Activated CD4-positive, alpha-beta T cell treated with anti-CD3 and anti-CD28 coated beads, Interleukin-2, amount 10 ng/mL, durations not matched to agents 7 days and 5 days (primary cell): ENCODE results near the gene KRT7. TPM values are rescaled to one million over a fixed set of nuclear protein-coding genes. Genes with fewer than 3 reads are reported as not detected.

Experiments
- CTCF ChIA-PET: fragments of 350-600 bp; sonication (Branson Sonifier 250); formaldehyde crosslinking; loops from one replicate; lab custom pipeline; 2021; ENCODE audit warnings: antibody characterized with exemption; lab: Charles Lee
- POLR2A ChIA-PET: fragments of 350-600 bp; sonication (Branson Sonifier 250); formaldehyde crosslinking; loops from one replicate; lab custom pipeline; 2021; ENCODE audit warnings: antibody characterized with exemption; lab: Charles Lee
- DNase-seq: peaks from one replicate; pipeline ENCODE4 v3.0.0-alpha.2; 2020
- H3K27ac Mint-ChIP-seq: one replicate; pipeline ENCODE4 v1.8.0; 2021; ENCODE audit warnings: mild to moderate bottlenecking, moderate library complexity, mixed read lengths
- H3K27me3 Mint-ChIP-seq: one replicate; pipeline ENCODE4 v1.8.0; 2021; ENCODE audit warnings: mixed read lengths
- H3K36me3 Mint-ChIP-seq: one replicate; pipeline ENCODE4 v1.8.0; 2021; ENCODE audit warnings: low read depth, mixed read lengths
- H3K4me1 Mint-ChIP-seq: one replicate; pipeline ENCODE4 v1.8.0; 2021; ENCODE audit warnings: mixed read lengths
- H3K4me3 Mint-ChIP-seq: one replicate; pipeline ENCODE4 v1.8.0; 2021; ENCODE audit warnings: mild to moderate bottlenecking, moderate library complexity, mixed read lengths
- H3K9me3 Mint-ChIP-seq: one replicate; pipeline ENCODE4 v1.8.0; 2021; ENCODE audit warnings: mixed read lengths
- total RNA-seq, 2 experiments: library from RNA; stranded (reverse); gene quantifications; one replicate each; pipeline ENCODE4 v1.2.3, GENCODE V29; 2021

KRT7 gene
- total RNA-seq, 2 experiments from 2014 or later = 2.2 to 2.5 TPM

GRCh38 chr12:52291267-52291935, 58.4 kb downstream of the KRT7 start, which contains the start of gene KRT81:
TSS of gene KRT81 (minus strand) at chr12:52291534. CDS start at chr12:52291465, 69 bp downstream.
- Mint-ChIP-seq H3K27me3 (peaks cover 39% of the 10 kb centered on the region), H3K9me3 (no peaks in the 10 kb centered on the region), H3K4me3 (no peak within 1 kb of the TSS), H3K4me1 (peaks cover 19% of the 10 kb centered on the region), H3K27ac (no peak within 1 kb of the TSS), H3K36me3 (no peaks in the 10 kb centered on the region)
- ChIA-PET CTCF (no interaction called here), POLR2A (no interaction called here)
- no peak for DNase-seq

GRCh38 chr12:52293926-52294325, 60.9 kb downstream of the KRT7 start:
- ChIA-PET CTCF (interaction anchor here (0.6 to 1.9 kb wide), 2 partner anchors 15 to 737 kb away, joined by 5 to 10 read pairs; no protein-coding TSS in a partner anchor), POLR2A (no interaction called here)
- H3K27me3 Mint-ChIP-seq = peaks cover 55% of the 10 kb centered on the region
- peaks cover 9% of the 10 kb centered on the region for H3K4me1 Mint-ChIP-seq
- no peak overlapping the region for H3K4me3 Mint-ChIP-seq
- H3K36me3 Mint-ChIP-seq = no peaks in the 10 kb centered on the region
- no peak overlapping the region for H3K27ac Mint-ChIP-seq
- H3K9me3 Mint-ChIP-seq = no peaks in the 10 kb centered on the region
- DNase-seq = no peak

DNA sequence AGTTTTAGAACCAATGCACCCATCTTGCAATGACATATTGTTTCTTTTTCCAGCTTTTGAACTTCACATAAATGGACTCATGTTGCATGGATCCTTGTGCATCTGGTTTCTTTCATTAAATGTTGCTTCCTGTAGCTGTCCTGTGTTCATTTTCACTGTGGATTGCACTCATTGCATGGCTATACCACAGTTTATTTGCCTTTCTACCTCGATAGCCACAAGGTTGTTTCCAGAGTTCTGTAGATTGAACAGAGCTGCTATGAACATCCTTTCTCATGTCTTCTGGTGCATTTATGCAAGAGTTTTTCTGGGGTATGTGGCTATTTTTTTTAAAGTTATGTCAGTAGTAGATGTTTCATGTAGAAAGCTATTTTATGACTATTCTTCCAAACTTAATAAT, 61.8 kb downstream of the KRT7 start:
- Mint-ChIP-seq H3K4me1 (peaks cover 9% of the 10 kb centered on the region), H3K36me3 (no peaks in the 10 kb centered on the region), H3K9me3 (no peaks in the 10 kb centered on the region), H3K27me3 (peaks cover 62% of the 10 kb centered on the region), H3K4me3 (no peak overlapping the region), H3K27ac (no peak overlapping the region)
- DNase-seq = no peak
- CTCF ChIA-PET = interaction anchor here (1.0 to 1.9 kb wide), 5 partner anchors 16 to 272 kb away, joined by 3 to 10 read pairs (median 4); no protein-coding TSS in a partner anchor
- POLR2A ChIA-PET = no interaction called here

DNA sequence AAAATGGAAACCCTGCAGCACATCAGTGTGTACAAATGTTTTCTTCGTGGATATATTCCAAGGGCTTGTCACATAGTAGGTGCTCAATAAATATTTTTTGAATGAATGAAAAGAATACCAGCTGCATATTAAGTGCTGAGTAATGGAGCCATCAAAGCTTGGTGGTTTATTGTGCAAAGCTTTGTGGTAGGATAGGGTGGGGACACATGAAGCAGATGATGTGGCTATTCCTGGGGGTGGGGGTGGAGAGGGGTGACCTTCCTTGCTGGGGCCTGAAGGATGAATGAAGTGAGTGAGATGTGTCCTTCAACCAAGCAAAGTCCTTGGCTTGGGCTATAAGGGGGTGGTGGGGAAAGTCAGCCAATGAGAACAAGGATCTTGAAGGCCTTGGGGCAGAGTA, 62.6 kb downstream of the KRT7 start:
- ChIA-PET CTCF (interaction anchor here (0.8 to 1.9 kb wide), 6 partner anchors 13 to 273 kb away, joined by 3 to 10 read pairs (median 4); no protein-coding TSS in a partner anchor), POLR2A (no interaction called here)
- DNase-seq = no peak
- no peaks in the 10 kb centered on the region for H3K9me3 Mint-ChIP-seq
- H3K4me1 Mint-ChIP-seq = peaks cover 9% of the 10 kb centered on the region
- H3K27ac Mint-ChIP-seq = no peak overlapping the region
- H3K4me3 Mint-ChIP-seq = no peak overlapping the region
- H3K36me3 Mint-ChIP-seq = no peaks in the 10 kb centered on the region
- peaks cover 63% of the 10 kb centered on the region for H3K27me3 Mint-ChIP-seq

DNA sequence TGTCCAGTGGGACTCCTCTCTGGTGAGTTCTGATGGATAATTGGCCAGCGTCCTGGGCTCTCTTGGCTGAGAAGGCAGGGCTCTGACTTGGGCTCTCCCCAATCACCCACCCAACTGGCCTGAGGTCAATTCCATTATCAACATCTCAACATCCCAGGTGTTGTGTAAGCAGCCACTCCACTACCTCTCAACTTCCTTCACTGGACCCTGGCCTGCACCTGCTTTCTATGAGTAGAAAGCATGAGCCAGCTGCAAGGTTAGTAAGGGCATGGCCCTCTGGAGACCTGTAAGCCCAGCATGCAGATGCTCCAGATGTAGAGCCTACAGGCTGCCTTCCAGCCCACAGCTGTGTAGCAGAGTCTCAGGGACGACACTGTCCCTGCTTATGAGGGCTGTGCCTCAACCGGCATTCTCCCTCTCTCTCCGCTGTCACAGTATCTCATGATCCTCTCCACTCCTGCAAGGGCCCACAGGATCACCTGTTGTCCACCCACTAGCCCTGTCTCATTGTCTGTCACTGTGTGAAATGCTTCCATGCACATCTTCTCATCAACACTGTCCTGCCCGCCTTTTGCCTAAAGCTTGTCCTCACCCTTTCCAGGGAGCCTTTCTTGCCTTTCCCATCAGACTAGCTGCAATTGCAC, 63.7 kb downstream of the KRT7 start:
- ChIA-PET CTCF (interaction anchor here (0.6 to 0.9 kb wide), 2 partner anchors 10 to 11 kb away, joined by 3 read pairs; no protein-coding TSS in a partner anchor), POLR2A (no interaction called here)
- Mint-ChIP-seq H3K4me1 (peaks cover 9% of the 10 kb centered on the region), H3K27me3 (peaks cover 59% of the 10 kb centered on the region), H3K36me3 (no peaks in the 10 kb centered on the region), H3K4me3 (no peak overlapping the region), H3K9me3 (no peaks in the 10 kb centered on the region), H3K27ac (no peak overlapping the region)
- no peak for DNase-seq

Other genes with a start within 250 kb of the KRT7 start
- 1 to 10 TPM; 5.7 to 6.9 TPM for gene TAMALIN, start 226.3 kb upstream of the KRT7 start, total RNA-seq
- gene NR4A1, start 181.8 kb upstream of the KRT7 start, total RNA-seq = 1 to 10 TPM; 2.1 to 2.7 TPM
- 10 to 100 TPM; 28.3 to 30.4 TPM for gene ATG101, start 163.3 kb upstream of the KRT7 start, total RNA-seq
- not detected for gene SMIM41, start 153.5 kb upstream of the KRT7 start, total RNA-seq
- not detected for gene KRT80, start 41.2 kb upstream of the KRT7 start, total RNA-seq
- gene KRT86, start 41.4 kb downstream of the KRT7 start, total RNA-seq = not detected
- not detected for gene KRT81, start 58.3 kb downstream of the KRT7 start, total RNA-seq
- gene KRT83, start 88.2 kb downstream of the KRT7 start, total RNA-seq = not detected
- gene KRT85, start 134.2 kb downstream of the KRT7 start, total RNA-seq = not detected
- gene KRT84, start 152.4 kb downstream of the KRT7 start, total RNA-seq = not detected
- gene KRT82, start 173.1 kb downstream of the KRT7 start, total RNA-seq = not detected
- gene KRT75, start 201.1 kb downstream of the KRT7 start, total RNA-seq = not detected
- gene KRT6B, start 218.9 kb downstream of the KRT7 start, total RNA-seq = not detected
- not detected for gene KRT6C, start 240.6 kb downstream of the KRT7 start, total RNA-seq